GF-D8 (cell line): ENCODE measurements around the gene MAP4K1.
"Not testable (repeated sequence)": the region's sequence is repeated elsewhere in the genome, so short reads cannot be mapped to it uniquely, and the experiment has no call there.

Experiments used
- DNase-seq: peaks from one replicate; lab custom pipeline; 2025; lab: John Stamatoyannopoulos, UW

The MAP4K1 gene

GRCh38 chr19:38624822-38625221, 7.1 kb upstream of the MAP4K1 start:
- no peak for DNase-seq

GRCh38 chr19:38619361-38620174, 1.8 kb upstream of the MAP4K1 start:
- no peak for DNase-seq

GRCh38 chr19:38618590-38619360, 1.0 kb upstream of the MAP4K1 start, which contains the start of gene EIF3K:
Gene EIF3K (plus strand): TSS chr19:38619188. CDS start chr19:38619269, 81 bp downstream.
- DNase-seq, result peak; percentile 96

GRCh38 chr19:38617283-38617763, 430 bp downstream of the MAP4K1 start:
- DNase-seq, result no peak

- no peak for DNase-seq
Observed at GRCh38 chr19:38616265-38616664, 1.5 kb downstream of the MAP4K1 start.

- no peak for DNase-seq
Observed at GRCh38 chr19:38615007-38615581, 2.7 kb downstream of the MAP4K1 start.

- DNase-seq, result no peak
Observed at GRCh38 chr19:38614289-38614688, 3.5 kb downstream of the MAP4K1 start.

- DNase-seq, result no peak
Observed at GRCh38 chr19:38606131-38606530, 11.6 kb downstream of the MAP4K1 start.

GRCh38 chr19:38602856-38603255, 14.9 kb downstream of the MAP4K1 start:
- DNase-seq, result not testable (repeated sequence)

- DNase-seq, result no peak
Observed at GRCh38 chr19:38599722-38600121, 18.0 kb downstream of the MAP4K1 start.

- no peak for DNase-seq
Observed at GRCh38 chr19:38597075-38597474, 20.7 kb downstream of the MAP4K1 start.

GRCh38 chr19:38596057-38596981, 21.4 kb downstream of the MAP4K1 start:
- no peak for DNase-seq

- DNase-seq, result no peak
Observed at GRCh38 chr19:38592940-38593339, 24.8 kb downstream of the MAP4K1 start.

GRCh38 chr19:38588041-38588440, 29.7 kb downstream of the MAP4K1 start:
- no peak for DNase-seq

- DNase-seq, result no peak
Observed at GRCh38 chr19:38587562-38587961, 30.2 kb downstream of the MAP4K1 start.

GRCh38 chr19:38583985-38584305, 33.8 kb downstream of the MAP4K1 start:
- DNase-seq, result no peak

GRCh38 chr19:38583219-38583984, 34.4 kb downstream of the MAP4K1 start:
- DNase-seq, result no peak

GRCh38 chr19:38580080-38580479, 37.7 kb downstream of the MAP4K1 start:
- no peak for DNase-seq

- not testable (repeated sequence) for DNase-seq
Observed at GRCh38 chr19:38579304-38579703, 38.4 kb downstream of the MAP4K1 start.

- DNase-seq, result no peak
Observed at GRCh38 chr19:38577826-38578225, 39.9 kb downstream of the MAP4K1 start.

- DNase-seq, result no peak
Observed at GRCh38 chr19:38571682-38572081, 46.1 kb downstream of the MAP4K1 start.
